D721Med (cell line): ENCODE measurements around the gene DUSP8.
A peak's percentile ranks its signal among the peaks of the same experiment; 100 is the strongest.

Experiments used
- DNase-seq: peaks from one replicate; pipeline ENCODE4 v3.0.0; 2011; ENCODE audit warnings: low spot score; ENCODE audit not compliant: insufficient read length
- FAIRE-seq: peaks from 2 replicates; lab custom pipeline; 2011; peaks lifted over from hg19 to GRCh38; lab: Jason Lieb, UNC
- TF ChIP-seq, protein P1 (sequence below): IDR thresholded peaks from 2 replicates; pipeline ENCODE4 v1.5.1; 2012; ENCODE audit warnings: mild to moderate bottlenecking, control low read depth; ENCODE audit not compliant: insufficient read depth; ENCODE audit errors: missing control alignments

The DUSP8 gene

DNA sequence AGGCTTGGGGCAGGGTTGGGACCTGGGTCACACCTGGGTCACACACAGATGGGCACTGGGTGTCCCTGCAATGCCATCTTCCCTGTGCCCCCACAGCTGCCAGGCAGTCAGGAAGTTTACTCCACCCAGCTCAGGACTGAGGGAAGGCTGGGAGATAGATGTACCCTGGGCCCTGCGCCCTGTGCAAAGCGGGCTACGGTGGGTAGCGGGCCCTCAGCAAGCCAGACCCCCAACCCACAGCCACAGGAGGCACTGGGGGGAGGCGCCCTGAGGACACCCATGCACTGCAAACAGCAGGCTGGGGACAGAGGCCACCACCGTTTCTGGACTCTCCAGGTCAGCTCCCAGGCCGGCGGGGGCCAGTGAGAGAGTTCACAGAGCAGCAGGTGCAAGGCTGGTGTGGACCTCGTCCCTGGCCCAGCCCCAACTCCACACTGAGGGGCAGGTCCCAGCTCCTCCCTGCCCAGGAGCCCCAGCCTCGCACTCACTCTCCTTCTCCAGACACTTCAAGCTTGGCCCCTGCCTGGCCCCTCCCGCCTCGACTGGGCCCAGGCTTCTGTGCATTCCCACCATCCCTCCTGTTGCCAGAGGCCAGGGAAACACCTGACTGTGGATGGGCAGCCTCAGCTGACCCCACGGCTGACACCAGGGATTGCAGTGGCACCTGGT is 4.9 kb downstream of the DUSP8 start:
- DNase-seq (no peak), FAIRE-seq (no peak)
- TF ChIP-seq, protein P1, sequence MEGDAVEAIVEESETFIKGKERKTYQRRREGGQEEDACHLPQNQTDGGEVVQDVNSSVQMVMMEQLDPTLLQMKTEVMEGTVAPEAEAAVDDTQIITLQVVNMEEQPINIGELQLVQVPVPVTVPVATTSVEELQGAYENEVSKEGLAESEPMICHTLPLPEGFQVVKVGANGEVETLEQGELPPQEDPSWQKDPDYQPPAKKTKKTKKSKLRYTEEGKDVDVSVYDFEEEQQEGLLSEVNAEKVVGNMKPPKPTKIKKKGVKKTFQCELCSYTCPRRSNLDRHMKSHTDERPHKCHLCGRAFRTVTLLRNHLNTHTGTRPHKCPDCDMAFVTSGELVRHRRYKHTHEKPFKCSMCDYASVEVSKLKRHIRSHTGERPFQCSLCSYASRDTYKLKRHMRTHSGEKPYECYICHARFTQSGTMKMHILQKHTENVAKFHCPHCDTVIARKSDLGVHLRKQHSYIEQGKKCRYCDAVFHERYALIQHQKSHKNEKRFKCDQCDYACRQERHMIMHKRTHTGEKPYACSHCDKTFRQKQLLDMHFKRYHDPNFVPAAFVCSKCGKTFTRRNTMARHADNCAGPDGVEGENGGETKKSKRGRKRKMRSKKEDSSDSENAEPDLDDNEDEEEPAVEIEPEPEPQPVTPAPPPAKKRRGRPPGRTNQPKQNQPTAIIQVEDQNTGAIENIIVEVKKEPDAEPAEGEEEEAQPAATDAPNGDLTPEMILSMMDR, result no peak

- no peak for FAIRE-seq
- TF ChIP-seq, protein P1, result no peak
- DNase-seq, result no peak
Measured at GRCh38 chr11:1566381-1567051, 5.6 kb downstream of the DUSP8 start.

DNA sequence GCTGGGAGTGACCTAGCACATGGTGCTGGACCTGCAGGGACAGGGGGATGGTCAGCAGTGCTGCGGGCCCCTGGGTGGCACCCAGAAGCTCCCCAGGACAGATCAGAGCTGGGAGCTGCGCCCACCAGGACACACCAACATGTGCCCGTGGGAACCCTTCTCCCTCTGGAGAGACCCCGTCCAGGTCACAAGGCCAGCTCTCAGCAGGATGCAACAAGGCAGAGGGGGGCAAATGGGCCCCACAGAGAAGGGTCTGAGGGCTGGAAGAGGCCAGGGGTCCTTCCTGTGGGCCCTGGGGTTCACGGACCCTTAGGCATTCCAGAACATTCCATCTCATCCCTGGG is 6.2 kb downstream of the DUSP8 start:
- TF ChIP-seq, protein P1, result no peak
- no peak for FAIRE-seq
- no peak for DNase-seq

- DNase-seq (no peak), FAIRE-seq (no peak)
- TF ChIP-seq, protein P1, result no peak
Measured at GRCh38 chr11:1565173-1565903, 6.7 kb downstream of the DUSP8 start.

DNA sequence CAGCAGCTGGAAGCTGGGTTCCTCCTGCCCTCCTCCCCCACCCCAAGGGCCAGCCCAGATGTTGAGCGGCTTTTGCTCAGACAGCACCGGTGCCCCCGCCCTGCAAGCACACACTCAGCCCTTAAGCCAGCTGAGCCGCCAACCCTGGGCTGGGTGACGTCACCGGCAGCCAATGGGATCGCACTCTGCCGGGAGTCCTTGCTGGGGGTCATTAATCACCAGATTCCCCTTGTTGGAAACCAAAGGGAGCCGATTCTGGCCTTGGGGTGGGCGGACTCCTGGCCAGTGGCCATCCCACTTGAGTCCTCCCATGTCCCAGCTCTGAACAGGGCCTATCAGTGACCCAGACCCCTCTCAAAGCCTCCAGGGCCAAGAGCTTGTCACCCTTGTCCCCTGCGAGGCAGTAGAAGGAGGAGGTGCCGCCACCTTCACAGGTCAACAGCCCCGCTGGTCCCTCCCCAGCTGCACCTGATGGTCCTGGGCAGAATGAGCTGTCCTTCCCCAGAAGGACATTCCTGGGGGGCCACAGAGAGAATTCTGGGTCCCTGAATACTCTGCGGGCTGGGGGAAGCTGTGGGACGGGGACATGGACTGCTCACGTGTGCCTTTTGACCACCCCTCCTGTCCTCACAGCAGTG is 7.4 kb downstream of the DUSP8 start:
- TF ChIP-seq, protein P1, result no peak
- DNase-seq (peak; percentile 90), FAIRE-seq (no peak)

GRCh38 chr11:1563697-1564534 is 8.2 kb downstream of the DUSP8 start:
- DNase-seq, result no peak
- no peak for FAIRE-seq
- TF ChIP-seq, protein P1, result no peak
